GM18505 (cell line): Measurements from ENCODE around the gene CCDC40.

Experiments used
- ATAC-seq: cut with Tn5 transposase; IDR thresholded peaks from one replicate; pipeline ENCODE4 v1.9.1; 2021; ENCODE audit not compliant: unreplicated experiment
- POLR2A ChIP-seq: IDR thresholded peaks from 4 replicates; pipeline ENCODE4 v1.6.1; 2011; ENCODE audit warnings: borderline replicate concordance; ENCODE audit not compliant: insufficient read depth, insufficient read length; ENCODE audit errors: extremely low read depth

The CCDC40 gene

DNA sequence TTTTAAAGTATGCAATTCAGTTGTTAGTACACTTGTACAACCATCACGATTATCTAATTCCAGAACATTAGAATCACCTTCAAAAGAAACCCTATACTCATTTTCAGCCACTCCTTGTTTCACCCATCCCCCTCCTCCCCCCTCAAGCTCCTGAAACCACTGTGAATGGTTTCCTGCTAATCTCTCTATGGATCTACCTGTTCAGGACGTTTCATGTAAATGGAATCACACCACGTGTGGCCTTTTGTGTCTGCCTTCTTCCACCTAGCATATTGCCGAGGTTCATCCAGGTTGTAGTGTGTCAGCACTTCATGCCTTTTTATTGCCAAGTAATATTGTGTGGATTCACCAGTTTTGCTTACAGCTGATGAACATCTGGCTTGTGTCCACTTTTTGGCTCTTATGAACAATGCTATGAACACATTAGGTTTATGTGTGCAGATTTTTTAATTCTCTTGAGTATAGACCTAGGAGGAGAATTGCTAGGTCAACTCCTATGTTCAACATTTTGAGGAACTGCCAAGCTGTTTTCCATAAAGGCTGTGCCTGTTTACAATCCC, 92.6 kb downstream of the CCDC40 start:
- ATAC-seq: no peak

DNA sequence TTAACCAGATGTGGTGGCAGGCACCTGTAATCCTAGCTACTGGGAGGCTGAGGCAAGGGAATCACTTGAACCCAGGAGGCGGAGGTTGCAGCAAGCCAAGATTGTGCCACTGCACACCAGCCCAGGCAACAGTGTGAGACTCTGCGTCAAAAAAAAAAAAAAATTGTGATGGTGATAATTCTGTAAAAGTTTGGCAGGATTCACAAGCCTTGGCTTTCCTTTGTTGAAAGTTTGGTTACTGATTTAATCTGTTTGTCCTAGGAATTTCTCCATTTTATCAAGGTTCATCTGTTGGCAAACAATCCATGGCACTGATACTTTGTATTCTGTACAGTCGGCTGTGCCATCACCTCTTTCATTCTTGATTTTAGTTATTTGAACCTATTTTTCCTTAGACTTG, 94.5 kb downstream of the CCDC40 start:
- ATAC-seq: no peak
- no peak for TF ChIP-seq POLR2A

More for the DNA sequence above, 92.6 kb downstream of the CCDC40 start:
- TF ChIP-seq POLR2A: no peak

DNA sequence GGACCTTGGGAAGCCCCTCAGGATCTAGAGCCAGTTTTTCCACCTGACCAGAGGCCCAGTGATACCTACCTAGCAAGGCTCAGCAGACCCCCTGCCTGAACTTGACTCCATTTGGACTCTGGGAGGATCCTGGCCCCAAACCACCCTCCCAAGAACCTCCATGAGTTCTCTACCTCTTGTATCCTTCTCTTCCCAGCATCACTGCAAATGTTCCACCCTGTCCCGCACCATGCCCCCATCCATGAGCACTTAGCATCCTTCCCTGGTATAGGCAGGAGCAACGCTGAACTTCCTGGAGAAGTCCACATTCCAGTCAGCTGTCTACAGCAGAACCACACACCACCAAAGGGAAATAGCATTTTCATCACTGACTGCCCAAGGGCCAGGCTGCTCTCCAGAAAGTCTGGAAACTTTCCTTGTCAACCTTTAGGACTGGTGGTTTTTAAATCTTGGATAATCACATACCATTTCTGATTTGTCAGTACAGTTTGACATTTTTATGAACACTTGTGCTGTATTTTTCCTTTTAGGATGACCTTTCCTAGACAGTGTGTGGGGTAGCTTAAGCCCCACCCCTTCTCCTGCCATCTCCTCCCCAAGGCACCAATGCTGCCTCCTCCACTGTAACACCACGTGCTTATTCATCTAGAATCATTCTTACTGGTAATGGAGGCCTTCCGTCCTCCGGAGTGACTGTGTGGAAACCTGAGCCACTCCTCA, 96.6 kb downstream of the CCDC40 start:
- no peak for ATAC-seq
- no peak for TF ChIP-seq POLR2A

DNA sequence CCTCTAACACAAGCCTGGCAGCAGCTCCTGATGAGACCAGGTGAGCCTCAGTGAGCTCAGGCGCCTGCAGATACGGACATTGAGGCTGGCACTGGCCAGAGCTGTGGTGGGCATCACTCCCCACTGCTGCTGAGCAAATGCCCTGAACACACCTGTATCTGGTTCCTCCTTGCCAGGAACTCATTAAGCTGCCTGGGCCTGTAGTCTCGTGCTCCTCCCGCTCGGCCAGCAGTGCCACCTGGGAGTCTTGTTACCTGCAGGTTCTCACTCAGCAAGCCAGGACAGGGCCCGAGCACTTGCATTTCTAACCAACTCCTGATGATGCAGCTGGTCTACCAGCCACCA, 97.2 kb downstream of the CCDC40 start:
- ATAC-seq: no peak

GRCh38 chr17:80137131-80137530, 100.7 kb downstream of the CCDC40 start:
- no peak for ATAC-seq
- TF ChIP-seq POLR2A: no peak

More for the DNA sequence above, 97.2 kb downstream of the CCDC40 start:
- TF ChIP-seq POLR2A: no peak

- no peak for TF ChIP-seq POLR2A
- ATAC-seq: no peak
Observed at GRCh38 chr17:80138856-80139426, 102.5 kb downstream of the CCDC40 start.

GRCh38 chr17:80141463-80142165, 105.2 kb downstream of the CCDC40 start:
- TF ChIP-seq POLR2A: no peak
- no peak for ATAC-seq

DNA sequence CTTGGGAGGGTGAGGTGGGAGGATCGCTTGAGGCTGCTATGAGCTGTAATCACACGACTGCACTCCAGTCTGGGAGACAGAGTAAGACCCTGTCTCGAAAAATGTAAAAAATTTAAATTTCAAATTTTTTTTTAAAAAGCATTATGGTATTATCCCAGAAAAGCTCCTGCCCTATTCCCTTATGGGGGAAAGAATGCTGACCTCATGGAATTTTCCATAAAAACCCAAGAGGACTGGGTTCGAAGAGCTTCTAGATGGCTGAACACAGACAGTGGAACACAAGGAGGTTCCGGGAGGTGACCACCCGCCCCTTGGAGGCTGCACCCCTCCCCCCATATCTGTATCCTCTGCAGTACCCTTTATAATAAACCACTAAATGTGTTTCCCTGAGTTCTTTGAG, 106.5 kb downstream of the CCDC40 start:
- no peak for ATAC-seq
- TF ChIP-seq POLR2A: no peak

DNA sequence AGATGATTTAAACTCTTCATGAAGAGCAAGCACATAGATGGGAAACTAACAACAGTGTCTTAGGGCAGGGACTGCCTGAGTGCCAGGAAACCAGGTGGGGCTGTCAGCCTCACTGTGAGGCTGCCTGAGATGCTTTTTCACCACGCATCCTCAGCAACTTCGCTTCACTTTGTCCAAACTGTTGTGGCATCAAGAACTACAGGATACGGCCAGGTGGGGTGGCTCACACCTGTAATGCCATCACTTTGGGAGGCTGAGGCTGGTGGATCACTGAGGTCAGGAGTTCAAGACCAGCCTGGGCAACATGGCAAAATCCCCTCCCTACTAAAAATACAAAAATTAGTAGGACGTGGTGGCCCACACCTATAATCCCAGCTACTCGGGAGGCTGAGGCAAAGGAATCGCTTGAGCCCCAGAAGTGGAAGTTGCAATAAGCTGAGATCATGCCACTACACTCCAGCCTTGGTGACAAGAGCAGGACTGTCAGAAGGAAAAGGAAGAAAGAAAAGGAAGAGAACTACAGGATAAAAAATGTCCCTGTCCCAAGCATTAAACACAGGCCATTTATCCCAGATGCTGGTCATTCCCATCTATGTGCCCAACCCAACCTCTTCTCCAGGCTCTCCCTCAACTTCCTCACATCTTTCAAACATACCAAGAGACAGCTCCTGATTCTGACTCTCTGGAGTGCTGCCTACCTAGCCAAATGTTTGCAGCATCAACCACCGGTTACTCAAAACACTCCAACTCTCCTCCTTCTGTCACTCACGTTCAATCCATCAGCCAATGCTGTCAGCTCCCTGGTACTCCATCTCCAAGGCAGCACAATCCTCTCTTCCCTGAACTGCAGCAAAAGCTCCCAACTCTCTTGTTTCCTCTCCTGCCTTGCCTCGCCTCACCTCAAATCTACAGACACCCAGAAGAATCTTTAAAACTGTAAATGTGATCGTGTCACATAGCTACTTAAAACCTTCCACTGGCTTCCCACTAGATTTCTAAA, 108.9 kb downstream of the CCDC40 start:
- TF ChIP-seq POLR2A: no peak

GRCh38 chr17:80146121-80147034, 109.9 kb downstream of the CCDC40 start:
- peak; percentile 10 for ATAC-seq
- no peak for TF ChIP-seq POLR2A

More for the DNA sequence above, 108.9 kb downstream of the CCDC40 start:
- ATAC-seq: no peak

- TF ChIP-seq POLR2A: peak; percentile 96
- ATAC-seq: peak; percentile 85
Observed at GRCh38 chr17:80147035-80147822, 110.8 kb downstream of the CCDC40 start, which contains the start of gene EIF4A3. EIF4A3 (minus strand) TSS chr17:80147128; CDS start chr17:80146961, 167 bp downstream.
